Measurements from ENCODE around the gene LIG1. TPM values are rescaled to one million over a fixed set of nuclear protein-coding genes. Genes with fewer than 3 reads are reported as not detected.

LIG1 gene
- total RNA-seq, 2 donors from 2014 or later, result 47.1 to 58.0 TPM

- no peak overlapping the region for H3K27ac Mint-ChIP-seq
Measured at GRCh38 chr19:48194041-48194843, 24.1 kb upstream of the LIG1 start.

GRCh38 chr19:48192750-48193149 lies 22.6 kb upstream of the LIG1 start:
- peaks cover 16% of the 10 kb centered on the region for H3K4me1 Mint-ChIP-seq
- no peaks in the 10 kb centered on the region for H3K27me3 Mint-ChIP-seq
- DNase-seq (no peak), ATAC-seq (no peak)
- H3K9me3 ChIP-seq (ENCODE audit: control insufficient read depth, low read length, poor library complexity, severe bottlenecking), result no peaks in the 10 kb centered on the region
- H3K36me3 Mint-ChIP-seq (ENCODE audit: low read depth), result peaks cover 4% of the 10 kb centered on the region
- no peak overlapping the region for H3K27ac Mint-ChIP-seq
- H3K4me3 Mint-ChIP-seq, result no peak overlapping the region

More at GRCh38 chr19:48194041-48194843, 24.1 kb upstream of the LIG1 start:
- Mint-ChIP-seq H3K27me3 (no peaks in the 10 kb centered on the region), H3K36me3 (ENCODE audit: low read depth) (peaks cover 4% of the 10 kb centered on the region), H3K4me1 (peaks cover 16% of the 10 kb centered on the region), H3K4me3 (no peak overlapping the region)
- ATAC-seq (no peak), DNase-seq (no peak)
- no peaks in the 10 kb centered on the region for H3K9me3 ChIP-seq (ENCODE audit: control insufficient read depth, low read length, poor library complexity, severe bottlenecking)

GRCh38 chr19:48190885-48191284 lies 20.7 kb upstream of the LIG1 start:
- Mint-ChIP-seq H3K27me3 (no peaks in the 10 kb centered on the region), H3K27ac (no peak overlapping the region), H3K36me3 (ENCODE audit: low read depth) (peaks cover 4% of the 10 kb centered on the region), H3K4me1 (peaks cover 10% of the 10 kb centered on the region), H3K4me3 (no peak overlapping the region)
- DNase-seq (no peak), ATAC-seq (no peak)
- H3K9me3 ChIP-seq (ENCODE audit: control insufficient read depth, low read length, poor library complexity, severe bottlenecking), result no peaks in the 10 kb centered on the region

GRCh38 chr19:48190288-48190884 lies 20.2 kb upstream of the LIG1 start:
- Mint-ChIP-seq H3K36me3 (ENCODE audit: low read depth) (peaks cover 4% of the 10 kb centered on the region), H3K4me1 (peaks cover 7% of the 10 kb centered on the region), H3K4me3 (no peak overlapping the region), H3K27ac (no peak overlapping the region), H3K27me3 (no peaks in the 10 kb centered on the region)
- no peaks in the 10 kb centered on the region for H3K9me3 ChIP-seq (ENCODE audit: control insufficient read depth, low read length, poor library complexity, severe bottlenecking)
- ATAC-seq (peak; percentile 88), DNase-seq (peak in 1 of 3 donors; percentile 38)

GRCh38 chr19:48186541-48186991 lies 16.4 kb upstream of the LIG1 start:
- no peak for DNase-seq
- Mint-ChIP-seq H3K36me3 (ENCODE audit: low read depth) (peaks cover 4% of the 10 kb centered on the region), H3K27ac (no peak overlapping the region), H3K4me3 (no peak overlapping the region), H3K27me3 (no peaks in the 10 kb centered on the region), H3K4me1 (peaks cover 4% of the 10 kb centered on the region)
- no peak for ATAC-seq
- no peaks in the 10 kb centered on the region for H3K9me3 ChIP-seq (ENCODE audit: control insufficient read depth, low read length, poor library complexity, severe bottlenecking)

- no peaks in the 10 kb centered on the region for H3K27me3 Mint-ChIP-seq
- H3K27ac Mint-ChIP-seq, result no peak overlapping the region
- ATAC-seq (no peak), DNase-seq (no peak)
- H3K36me3 Mint-ChIP-seq (ENCODE audit: low read depth), result peaks cover 4% of the 10 kb centered on the region
- H3K4me1 Mint-ChIP-seq, result peaks cover 4% of the 10 kb centered on the region
- H3K4me3 Mint-ChIP-seq, result no peak overlapping the region
- H3K9me3 ChIP-seq (ENCODE audit: control insufficient read depth, low read length, poor library complexity, severe bottlenecking), result no peaks in the 10 kb centered on the region
Measured at GRCh38 chr19:48186015-48186414, 15.9 kb upstream of the LIG1 start.

- ATAC-seq, result no peak
- peak overlapping the region; percentile 62 for H3K27ac Mint-ChIP-seq
- no peak overlapping the region for H3K4me3 Mint-ChIP-seq
- no peaks in the 10 kb centered on the region for H3K36me3 Mint-ChIP-seq (ENCODE audit: low read depth)
- peaks cover 2% of the 10 kb centered on the region for H3K4me1 Mint-ChIP-seq
- H3K27me3 Mint-ChIP-seq, result no peaks in the 10 kb centered on the region
- H3K9me3 ChIP-seq (ENCODE audit: control insufficient read depth, low read length, poor library complexity, severe bottlenecking), result no peaks in the 10 kb centered on the region
- DNase-seq, result no peak
Measured at GRCh38 chr19:48183356-48183755, 13.2 kb upstream of the LIG1 start.

GRCh38 chr19:48182434-48182833 lies 12.3 kb upstream of the LIG1 start:
- DNase-seq (no peak), ATAC-seq (no peak)
- no peak overlapping the region for H3K27ac Mint-ChIP-seq
- no peaks in the 10 kb centered on the region for H3K27me3 Mint-ChIP-seq
- no peak overlapping the region for H3K4me3 Mint-ChIP-seq
- H3K4me1 Mint-ChIP-seq, result peaks cover 2% of the 10 kb centered on the region
- H3K9me3 ChIP-seq (ENCODE audit: control insufficient read depth, low read length, poor library complexity, severe bottlenecking), result no peaks in the 10 kb centered on the region
- H3K36me3 Mint-ChIP-seq (ENCODE audit: low read depth), result no peaks in the 10 kb centered on the region

- no peaks in the 10 kb centered on the region for H3K27me3 Mint-ChIP-seq
- ATAC-seq (no peak), DNase-seq (no peak)
- H3K4me3 Mint-ChIP-seq, result no peak overlapping the region
- peaks cover 4% of the 10 kb centered on the region for H3K36me3 Mint-ChIP-seq (ENCODE audit: low read depth)
- peaks cover 5% of the 10 kb centered on the region for H3K4me1 Mint-ChIP-seq
- no peaks in the 10 kb centered on the region for H3K9me3 ChIP-seq (ENCODE audit: control insufficient read depth, low read length, poor library complexity, severe bottlenecking)
- H3K27ac Mint-ChIP-seq, result no peak overlapping the region
Measured at GRCh38 chr19:48181505-48181904, 11.4 kb upstream of the LIG1 start.

- ATAC-seq (no peak), DNase-seq (no peak)
- H3K9me3 ChIP-seq (ENCODE audit: control insufficient read depth, low read length, poor library complexity, severe bottlenecking), result no peaks in the 10 kb centered on the region
- Mint-ChIP-seq H3K36me3 (ENCODE audit: low read depth) (peaks cover 10% of the 10 kb centered on the region), H3K4me1 (peaks cover 16% of the 10 kb centered on the region), H3K27ac (no peak overlapping the region), H3K27me3 (no peaks in the 10 kb centered on the region), H3K4me3 (no peak overlapping the region)
Measured at GRCh38 chr19:48176226-48176625, 6.1 kb upstream of the LIG1 start.

- no peaks in the 10 kb centered on the region for H3K9me3 ChIP-seq (ENCODE audit: control insufficient read depth, low read length, poor library complexity, severe bottlenecking)
- H3K27ac Mint-ChIP-seq, result peak overlapping the region; percentile 77
- DNase-seq (no peak), ATAC-seq (no peak)
- H3K36me3 Mint-ChIP-seq (ENCODE audit: low read depth), result peaks cover 12% of the 10 kb centered on the region
- no peak overlapping the region for H3K4me3 Mint-ChIP-seq
- H3K27me3 Mint-ChIP-seq, result no peaks in the 10 kb centered on the region
- peaks cover 21% of the 10 kb centered on the region for H3K4me1 Mint-ChIP-seq
Measured at GRCh38 chr19:48175578-48175977, 5.4 kb upstream of the LIG1 start.

- peak overlapping the region; percentile 77 for H3K27ac Mint-ChIP-seq
Measured at GRCh38 chr19:48174445-48175030, 4.4 kb upstream of the LIG1 start.

GRCh38 chr19:48171710-48172109 lies 1.6 kb upstream of the LIG1 start:
- DNase-seq, result no peak
- H3K4me1 Mint-ChIP-seq, result peaks cover 30% of the 10 kb centered on the region

More at GRCh38 chr19:48174445-48175030, 4.4 kb upstream of the LIG1 start:
- no peaks in the 10 kb centered on the region for H3K9me3 ChIP-seq (ENCODE audit: control insufficient read depth, low read length, poor library complexity, severe bottlenecking)
- H3K36me3 Mint-ChIP-seq (ENCODE audit: low read depth), result peaks cover 14% of the 10 kb centered on the region
- no peak overlapping the region for H3K4me3 Mint-ChIP-seq
- H3K27me3 Mint-ChIP-seq, result no peaks in the 10 kb centered on the region
- ATAC-seq (no peak), DNase-seq (no peak)
- peaks cover 25% of the 10 kb centered on the region for H3K4me1 Mint-ChIP-seq

More at GRCh38 chr19:48171710-48172109, 1.6 kb upstream of the LIG1 start:
- H3K36me3 Mint-ChIP-seq (ENCODE audit: low read depth), result peaks cover 11% of the 10 kb centered on the region
- no peak for ATAC-seq
- no peaks in the 10 kb centered on the region for H3K27me3 Mint-ChIP-seq
- peak overlapping the region; percentile 91 for H3K27ac Mint-ChIP-seq
- H3K9me3 ChIP-seq (ENCODE audit: control insufficient read depth, low read length, poor library complexity, severe bottlenecking), result no peaks in the 10 kb centered on the region
- peak overlapping the region; percentile 99 for H3K4me3 Mint-ChIP-seq
